OCI-LY3 (cell line): Measurements from ENCODE around the gene GRIK5.

ENCODE experiments used
- CTCF ChIP-seq: fragments of 200-600, 300-600 bp; sonication (generic); IDR thresholded peaks from 2 replicates; pipeline ENCODE4 v1.5.1; 2014; ENCODE audit warnings: antibody characterized with exemption, low read length, low read depth
- EZH2phosphoT487 ChIP-seq: fragments of 200-600 bp; shearing (Covaris generic); IDR thresholded peaks from 2 replicates; pipeline ENCODE4 v1.6.1; 2018; ENCODE audit warnings: antibody characterized with exemption, mixed run types, low read depth

GRCh38 chr19:42052241-42052863 is 17.7 kb downstream of the GRIK5 start:
- TF ChIP-seq CTCF (no peak), EZH2phosphoT487 (no peak)
